HG03108 (cell line): ENCODE results near the gene ATXN7L2.
"Not testable (repeated sequence)": the region's sequence is repeated elsewhere in the genome, so short reads cannot be mapped to it uniquely, and the experiment has no call there.

ENCODE experiments used
- ATAC-seq: cut with Tn5 transposase; IDR thresholded peaks from one replicate; pipeline ENCODE4 v1.9.1; 2021; ENCODE audit warnings: moderate library complexity; ENCODE audit not compliant: unreplicated experiment

Gene ATXN7L2

GRCh38 chr1:109483672-109484518 is at the start of gene ATXN7L2:
TSS of gene ATXN7L2 (plus strand) at chr1:109483905. CDS start at chr1:109483954, 49 bp downstream.
- ATAC-seq: peak; percentile 73

GRCh38 chr1:109434484-109434883 is 49.2 kb upstream of the ATXN7L2 start:
- ATAC-seq: no peak

GRCh38 chr1:109438798-109439297 is 44.9 kb upstream of the ATXN7L2 start:
- ATAC-seq: no peak

- no peak for ATAC-seq
Measured at GRCh38 chr1:109441069-109441468, 42.6 kb upstream of the ATXN7L2 start.

- ATAC-seq: no peak
Measured at GRCh38 chr1:109443476-109443875, 40.2 kb upstream of the ATXN7L2 start.

- no peak for ATAC-seq
Measured at GRCh38 chr1:109444346-109444745, 39.4 kb upstream of the ATXN7L2 start.

GRCh38 chr1:109445949-109446695 is 37.6 kb upstream of the ATXN7L2 start:
- ATAC-seq: not testable (repeated sequence)

- no peak for ATAC-seq
Measured at GRCh38 chr1:109447524-109447923, 36.2 kb upstream of the ATXN7L2 start.

GRCh38 chr1:109454497-109455133 is 29.1 kb upstream of the ATXN7L2 start:
- ATAC-seq: no peak

GRCh38 chr1:109457819-109458218 is 25.9 kb upstream of the ATXN7L2 start:
- ATAC-seq: no peak

- no peak for ATAC-seq
Measured at GRCh38 chr1:109466125-109466451, 17.6 kb upstream of the ATXN7L2 start.

GRCh38 chr1:109466452-109467300 is 17.0 kb upstream of the ATXN7L2 start, which contains the start of gene SYPL2:
TSS of gene SYPL2 (plus strand) at chr1:109466546. CDS start at chr1:109466844, 298 bp downstream.
- no peak for ATAC-seq

- ATAC-seq: no peak
Measured at GRCh38 chr1:109467301-109467777, 16.4 kb upstream of the ATXN7L2 start.

GRCh38 chr1:109468061-109468460 is 15.6 kb upstream of the ATXN7L2 start:
- no peak for ATAC-seq

- ATAC-seq: no peak
Measured at GRCh38 chr1:109468903-109469302, 14.8 kb upstream of the ATXN7L2 start.

- ATAC-seq: no peak
Measured at GRCh38 chr1:109470245-109470644, 13.5 kb upstream of the ATXN7L2 start.

- no peak for ATAC-seq
Measured at GRCh38 chr1:109472779-109473178, 10.9 kb upstream of the ATXN7L2 start.

GRCh38 chr1:109473284-109474057 is 10.2 kb upstream of the ATXN7L2 start:
- not testable (repeated sequence) for ATAC-seq

- no peak for ATAC-seq
Measured at GRCh38 chr1:109474697-109475096, 9.0 kb upstream of the ATXN7L2 start.

- no peak for ATAC-seq
Measured at GRCh38 chr1:109475261-109475660, 8.4 kb upstream of the ATXN7L2 start.
